ENCODE results near the gene C11orf52. TPM values are rescaled to one million over a fixed set of nuclear protein-coding genes. Genes with fewer than 3 reads are reported as not detected.

C11orf52 gene
- total and polyA plus RNA-seq, 2 donors (not counting 3 experiments of a cell fraction or from before 2014, with no cell fraction given): 0.31 to 0.76 TPM

- H3K9me1 ChIP-seq (replicated peaks; ENCODE audit: control insufficient read depth, extremely low read depth, insufficient read depth, low read length): no peaks in the 10 kb centered on the region
- H3K4me3 ChIP-seq (replicated peaks in 1 of 3; ENCODE audit: insufficient read depth in 1 of 3, low read depth in 1 of 3, low read length in 3 of 3): no peak overlapping the region
- intact Hi-C loops (cut with micrococcal nuclease): no loop called here
- no peak overlapping the region for H3K4me2 ChIP-seq (ENCODE audit: insufficient read depth, low read length)
- H2AFZ ChIP-seq (ENCODE audit: low read depth, low read length): no peak overlapping the region
- no TSS peak for BruUV-seq (replicated peaks)
- peaks cover 10% of the 10 kb centered on the region for H3K79me2 ChIP-seq (ENCODE audit: control insufficient read depth, insufficient read depth, low read length)
- H3K36me3 ChIP-seq (ENCODE audit: control insufficient read depth in 2 of 2, extremely low read depth in 1 of 2, insufficient read depth in 2 of 2, low read length in 2 of 2): no peaks in the 10 kb centered on the region
- CTCF ChIA-PET: interaction anchor here (1.0 to 8.7 kb wide), 3 partner anchors 10 to 63 kb away, joined by 3 to 407 read pairs (median 4); no protein-coding TSS in a partner anchor
- H3K27ac ChIP-seq (ENCODE audit: insufficient read depth, low read depth, low read length): no peak overlapping the region
- no peak overlapping the region for H3K9ac ChIP-seq (replicated peaks; ENCODE audit: extremely low read depth, insufficient read depth, low read length)
- H4K20me1 ChIP-seq (replicated peaks; ENCODE audit: control insufficient read depth, extremely low read depth, insufficient read depth, low read length): no peaks in the 10 kb centered on the region
- TF ChIP-seq POLR2AphosphoS5 (IDR thresholded peaks at IDR 0.05; ENCODE audit: insufficient read depth, low read depth, low read length) (no peak), POLR2A (IDR thresholded peaks at IDR 0.05; ENCODE audit: low read depth, low read length) (no peak), EZH2 (IDR thresholded peaks at IDR 0.05; ENCODE audit: borderline replicate concordance, low read depth, low read length, severe bottlenecking) (no peak), MAX (IDR thresholded peaks at IDR 0.05; ENCODE audit: insufficient read depth, insufficient read length) (no peak), GATA2 (IDR thresholded peaks at IDR 0.05; ENCODE audit: insufficient read depth, insufficient read length, low read depth, low read length) (no peak), MYC (IDR thresholded peaks at IDR 0.05; ENCODE audit: low read depth, low read length) (no peak)
- TF ChIP-seq, protein P1, sequence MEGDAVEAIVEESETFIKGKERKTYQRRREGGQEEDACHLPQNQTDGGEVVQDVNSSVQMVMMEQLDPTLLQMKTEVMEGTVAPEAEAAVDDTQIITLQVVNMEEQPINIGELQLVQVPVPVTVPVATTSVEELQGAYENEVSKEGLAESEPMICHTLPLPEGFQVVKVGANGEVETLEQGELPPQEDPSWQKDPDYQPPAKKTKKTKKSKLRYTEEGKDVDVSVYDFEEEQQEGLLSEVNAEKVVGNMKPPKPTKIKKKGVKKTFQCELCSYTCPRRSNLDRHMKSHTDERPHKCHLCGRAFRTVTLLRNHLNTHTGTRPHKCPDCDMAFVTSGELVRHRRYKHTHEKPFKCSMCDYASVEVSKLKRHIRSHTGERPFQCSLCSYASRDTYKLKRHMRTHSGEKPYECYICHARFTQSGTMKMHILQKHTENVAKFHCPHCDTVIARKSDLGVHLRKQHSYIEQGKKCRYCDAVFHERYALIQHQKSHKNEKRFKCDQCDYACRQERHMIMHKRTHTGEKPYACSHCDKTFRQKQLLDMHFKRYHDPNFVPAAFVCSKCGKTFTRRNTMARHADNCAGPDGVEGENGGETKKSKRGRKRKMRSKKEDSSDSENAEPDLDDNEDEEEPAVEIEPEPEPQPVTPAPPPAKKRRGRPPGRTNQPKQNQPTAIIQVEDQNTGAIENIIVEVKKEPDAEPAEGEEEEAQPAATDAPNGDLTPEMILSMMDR (IDR thresholded peaks at IDR 0.05; ENCODE audit: extremely low read depth in 1 of 2, insufficient read depth in 1 of 2, low read depth in 1 of 2, low read length in 2 of 2): no peak
- POLR2A ChIA-PET: no interaction called here
- DNase-seq (ENCODE audit: low read depth, low spot score): no peak
- peaks cover 28% of the 10 kb centered on the region for H3K4me1 ChIP-seq (ENCODE audit: control insufficient read depth, extremely low read depth, insufficient read depth, low read length)
- H3K27me3 ChIP-seq (ENCODE audit: control insufficient read depth in 2 of 2, insufficient read depth in 2 of 2, low read length in 2 of 2): no peaks in the 10 kb centered on the region
- dilution Hi-C loops (cut with MboI; ENCODE audit: extremely low pct_ligation_motif_present, low sequenced_read_pairs): no loop called here
- FAIRE-seq: no peak
- no peaks in the 10 kb centered on the region for H3K9me3 ChIP-seq (replicated peaks; ENCODE audit: control insufficient read depth, insufficient read depth, low read length)
Measured at GRCh38 chr11:111934306-111934705, 15.6 kb downstream of the C11orf52 start.
